GM18519 (cell line): ENCODE results near the gene GGT7.
"Not testable (repeated sequence)": the region's sequence is repeated elsewhere in the genome, so short reads cannot be mapped to it uniquely, and the experiment has no call there.

Source experiments
- ATAC-seq: cut with Tn5 transposase; IDR thresholded peaks from one replicate; pipeline ENCODE4 v1.9.1; 2021; ENCODE audit warnings: mild to moderate bottlenecking, moderate library complexity; ENCODE audit not compliant: unreplicated experiment, low FRiP score

Gene GGT7

DNA sequence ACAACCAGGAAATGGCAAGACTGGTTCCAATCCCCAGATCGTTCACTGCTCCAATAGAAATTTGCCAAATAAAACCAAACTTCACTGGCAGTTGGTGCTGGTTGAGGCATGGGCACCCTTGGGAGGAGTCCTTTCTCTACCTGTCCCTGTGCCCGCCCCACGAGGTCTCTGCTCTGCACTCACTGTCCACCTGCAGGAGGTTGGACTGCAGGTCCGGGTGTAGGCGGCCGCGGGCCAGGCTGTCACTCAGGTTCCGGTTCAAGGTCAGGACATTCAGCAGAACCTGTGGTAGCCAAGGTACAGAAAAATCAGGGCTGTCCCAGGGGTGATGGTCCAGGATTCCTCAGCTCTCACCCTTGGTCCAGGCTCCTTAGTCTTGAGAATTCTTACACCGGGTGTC is 22.9 kb downstream of the GGT7 start:
- ATAC-seq, result no peak

GRCh38 chr20:34848597-34848996 is 24.1 kb downstream of the GGT7 start:
- no peak for ATAC-seq

- ATAC-seq, result no peak
These were observed 29.2 kb downstream of the GGT7 start for GRCh38 chr20:34843421-34843820.

GRCh38 chr20:34842143-34842542 is 30.5 kb downstream of the GGT7 start:
- no peak for ATAC-seq

DNA sequence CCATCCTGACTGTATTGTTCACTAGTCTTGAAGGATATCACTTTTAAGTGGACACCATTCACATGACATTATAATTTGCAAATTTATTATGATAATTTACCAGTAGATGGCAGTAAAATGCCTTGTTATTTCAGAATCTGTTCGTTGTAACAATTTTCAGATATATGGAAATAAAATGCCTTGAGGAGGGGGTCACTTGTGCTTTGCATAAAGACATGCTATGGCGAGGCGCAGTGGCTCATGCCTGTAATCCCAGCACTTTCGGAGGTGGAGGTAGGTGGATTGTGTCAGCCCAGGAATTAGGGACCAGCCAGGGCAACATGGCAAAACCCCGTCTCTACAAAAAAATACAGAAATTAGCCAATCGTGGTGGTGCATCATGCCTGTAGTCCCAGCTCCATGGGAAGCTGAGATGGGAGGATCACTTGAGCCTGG is 38.2 kb downstream of the GGT7 start:
- ATAC-seq, result no peak

- ATAC-seq, result no peak
These were observed 40.7 kb downstream of the GGT7 start for GRCh38 chr20:34831936-34832335.

DNA sequence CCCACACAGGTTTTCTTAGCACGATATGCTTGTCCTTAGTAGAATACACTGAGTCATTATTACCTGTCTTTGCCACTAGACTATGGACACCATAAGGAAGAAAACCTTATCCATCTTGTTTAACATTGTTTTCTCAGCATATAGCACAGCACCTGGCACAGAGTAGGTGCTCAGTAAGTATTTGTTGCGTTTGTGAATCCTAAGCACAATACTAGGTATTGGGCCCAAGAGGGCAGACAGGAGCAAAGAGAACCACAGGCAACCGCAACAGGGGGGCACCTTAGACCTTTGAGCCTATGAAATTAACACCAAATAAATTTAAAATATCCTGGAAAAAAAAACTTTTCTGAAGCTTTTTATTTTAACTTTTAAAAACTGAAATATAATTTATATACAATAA is 43.5 kb downstream of the GGT7 start:
- no peak for ATAC-seq

- ATAC-seq, result no peak
These were observed 46.9 kb downstream of the GGT7 start, which contains the start of gene NCOA6 for GRCh38 chr20:34825530-34826362. NCOA6 (minus strand) TSS chr20:34825651; CDS start chr20:34782355, 43,296 bp downstream.

- ATAC-seq, result no peak
These were observed 47.7 kb downstream of the GGT7 start for GRCh38 chr20:34824806-34825529.

- no peak for ATAC-seq
These were observed 48.2 kb downstream of the GGT7 start for GRCh38 chr20:34824452-34824805.

DNA sequence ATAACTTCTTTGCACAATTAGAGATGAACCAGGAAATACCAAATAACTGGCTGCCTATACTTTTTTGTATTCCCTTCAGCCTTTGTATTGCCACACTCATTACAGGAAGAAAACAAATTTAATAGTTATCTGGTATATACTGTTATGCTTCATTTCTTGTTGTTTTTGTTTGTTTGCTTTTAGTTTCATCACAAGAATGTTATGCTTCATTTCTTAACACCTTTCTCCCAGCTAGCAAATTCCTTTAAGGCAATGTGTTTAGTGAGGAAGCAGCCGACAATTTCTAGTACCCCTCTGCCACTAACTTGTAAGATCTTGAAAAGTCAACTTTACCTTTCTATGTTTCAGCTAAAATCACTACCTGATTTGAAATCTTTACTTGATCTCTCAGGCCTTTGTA is 48.6 kb downstream of the GGT7 start:
- no peak for ATAC-seq

DNA sequence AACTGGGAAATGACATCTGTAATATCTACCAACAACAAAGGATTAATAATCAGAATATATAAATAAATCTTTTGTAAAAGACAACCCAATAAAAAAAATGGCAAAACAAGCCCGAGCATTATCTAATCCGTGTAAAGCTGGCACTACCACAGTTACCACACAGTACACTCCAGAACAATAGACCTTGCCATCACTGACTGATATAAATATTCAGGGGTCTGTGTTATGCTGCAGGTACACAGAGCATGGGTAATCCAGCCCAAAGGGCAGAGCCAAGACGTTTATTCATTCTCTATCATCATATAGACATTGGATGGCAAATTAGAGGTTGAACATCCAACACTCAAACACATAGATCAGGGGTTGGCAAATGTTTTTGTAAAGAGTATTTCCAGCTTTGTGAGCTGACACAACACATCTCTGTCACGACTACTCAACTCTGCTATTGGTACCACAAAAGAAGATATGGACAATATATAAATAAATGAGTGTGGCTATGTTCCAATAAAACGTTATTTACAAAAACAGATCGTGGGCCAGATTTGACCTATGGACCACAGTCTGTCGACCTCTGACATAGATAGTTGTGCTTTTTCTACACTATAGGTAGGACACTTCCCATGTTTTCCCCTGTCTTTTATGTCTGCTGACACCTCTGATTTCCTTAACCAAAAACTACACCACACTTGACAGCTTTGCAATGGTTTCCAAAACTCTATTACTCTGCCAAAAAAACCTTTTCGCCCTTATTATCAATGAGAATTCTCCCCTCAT is 51.7 kb downstream of the GGT7 start:
- no peak for ATAC-seq

GRCh38 chr20:34817801-34818200 is 54.9 kb downstream of the GGT7 start:
- ATAC-seq, result no peak

DNA sequence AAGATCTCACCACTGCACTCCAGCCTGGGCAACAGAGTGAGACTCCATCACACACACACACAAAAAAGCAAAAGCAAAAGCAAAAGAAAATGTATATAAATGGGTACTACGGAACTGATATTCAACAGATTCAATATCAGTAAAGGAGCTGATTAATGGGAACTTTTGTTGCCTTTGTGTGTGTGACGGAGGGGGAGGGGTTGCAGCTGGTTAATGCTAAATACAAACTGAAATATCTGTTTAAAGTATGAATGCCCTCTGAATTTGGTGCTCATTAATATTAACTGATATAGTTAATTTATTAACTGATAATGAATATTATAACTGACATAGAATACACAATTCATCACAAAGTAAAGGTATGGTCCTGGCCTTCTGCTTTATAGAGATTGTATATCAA is 55.6 kb downstream of the GGT7 start:
- no peak for ATAC-seq

DNA sequence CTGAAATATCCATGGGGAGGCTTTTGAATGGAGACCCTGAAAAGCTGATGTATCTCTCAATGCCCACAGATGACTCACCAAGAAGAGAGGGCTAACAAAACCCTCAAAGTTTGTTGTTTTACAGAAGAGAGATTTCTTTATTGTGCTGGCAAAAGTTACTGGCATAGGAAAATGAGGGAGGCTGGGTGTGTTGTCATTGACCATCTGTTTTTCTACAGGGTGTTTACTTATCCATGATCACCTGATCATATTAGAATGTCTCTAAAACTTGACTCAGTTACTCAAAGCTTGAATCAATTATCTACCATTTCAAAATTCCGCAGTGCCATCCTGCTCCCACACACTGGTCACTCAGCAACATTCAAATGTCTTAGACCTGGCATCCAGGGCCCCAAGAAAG is 57.0 kb downstream of the GGT7 start:
- ATAC-seq, result no peak

GRCh38 chr20:34808583-34808982 is 64.1 kb downstream of the GGT7 start:
- ATAC-seq, result no peak

GRCh38 chr20:34807944-34808465 is 64.7 kb downstream of the GGT7 start:
- ATAC-seq, result not testable (repeated sequence)

DNA sequence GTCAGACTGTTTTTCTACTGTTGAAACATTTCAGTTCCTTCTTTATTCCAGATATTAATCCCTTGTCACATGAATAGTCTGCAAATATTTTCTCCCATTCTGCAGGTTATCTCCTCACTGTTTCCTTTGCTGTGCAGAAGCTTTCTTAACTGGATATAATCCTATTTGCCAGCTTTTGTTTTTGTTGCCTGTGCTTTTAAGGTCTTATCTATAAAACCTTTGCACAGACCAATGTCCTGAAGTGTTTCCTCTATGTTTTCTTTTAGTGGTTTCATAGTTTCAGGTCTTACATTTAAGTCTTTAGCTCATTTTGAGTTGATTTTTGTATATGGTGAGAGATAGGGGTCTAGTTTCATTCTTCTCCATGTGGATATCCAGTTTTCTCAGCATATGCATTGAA is 66.4 kb downstream of the GGT7 start:
- no peak for ATAC-seq

GRCh38 chr20:34798871-34799270 is 73.8 kb downstream of the GGT7 start:
- no peak for ATAC-seq

DNA sequence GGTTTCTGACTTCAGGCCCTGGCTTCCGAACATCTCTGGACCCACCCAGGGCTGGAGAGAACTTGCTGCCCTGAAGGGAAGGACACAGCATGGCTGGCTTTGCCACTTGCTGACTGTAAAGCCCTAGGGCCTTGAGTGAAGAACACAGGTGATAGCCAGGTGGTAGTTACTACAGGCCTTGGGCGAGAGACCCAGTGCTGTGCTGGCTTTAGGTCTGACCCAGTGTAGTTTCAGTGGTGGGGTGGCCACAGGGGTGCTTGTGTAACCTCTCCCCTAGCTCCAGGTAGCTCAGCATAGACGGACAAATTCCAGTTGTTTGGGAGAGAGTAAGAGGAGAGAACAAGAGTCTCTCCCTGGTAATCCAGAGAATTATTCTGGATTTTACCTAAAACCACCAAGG is 74.3 kb downstream of the GGT7 start:
- ATAC-seq, result no peak
